GM19397 (cell line): ENCODE results near the gene TSPAN9.
"Not testable (repeated sequence)": the region's sequence is repeated elsewhere in the genome, so short reads cannot be mapped to it uniquely, and the experiment has no call there.

ENCODE experiments used
- ATAC-seq: cut with Tn5 transposase; IDR thresholded peaks from one replicate; pipeline ENCODE4 v1.9.1; 2021; ENCODE audit warnings: mild to moderate bottlenecking, moderate library complexity; ENCODE audit not compliant: unreplicated experiment

Gene TSPAN9

GRCh38 chr12:3043406-3043805, 33.8 kb upstream of the TSPAN9 start:
- no peak for ATAC-seq

DNA sequence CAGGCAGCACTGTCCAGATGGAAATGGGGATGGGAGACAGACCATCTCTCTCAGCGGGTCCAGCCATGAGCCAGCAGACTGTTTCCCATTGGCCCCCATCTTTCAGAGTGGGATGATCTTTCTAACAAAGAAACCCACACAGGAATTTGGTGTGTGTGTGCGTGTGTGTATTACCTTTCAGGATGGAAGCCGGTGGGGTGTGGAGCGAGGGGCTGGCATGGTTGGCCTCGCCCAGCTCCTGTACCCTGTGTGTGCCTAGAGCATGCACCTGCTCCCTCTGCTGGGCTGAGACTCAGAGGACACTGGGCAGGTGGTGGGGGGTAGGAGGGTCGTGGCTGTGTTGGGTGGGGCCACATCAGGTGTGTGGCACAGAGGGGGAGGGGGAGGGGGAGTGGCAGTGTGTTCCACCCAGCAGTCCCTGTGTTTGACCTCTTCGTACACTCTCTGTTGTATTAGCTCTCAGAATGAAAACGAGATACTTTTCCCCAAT, 33.0 kb upstream of the TSPAN9 start:
- no peak for ATAC-seq

GRCh38 chr12:3045494-3045893, 31.7 kb upstream of the TSPAN9 start:
- ATAC-seq: no peak

GRCh38 chr12:3045989-3046388, 31.2 kb upstream of the TSPAN9 start:
- no peak for ATAC-seq

DNA sequence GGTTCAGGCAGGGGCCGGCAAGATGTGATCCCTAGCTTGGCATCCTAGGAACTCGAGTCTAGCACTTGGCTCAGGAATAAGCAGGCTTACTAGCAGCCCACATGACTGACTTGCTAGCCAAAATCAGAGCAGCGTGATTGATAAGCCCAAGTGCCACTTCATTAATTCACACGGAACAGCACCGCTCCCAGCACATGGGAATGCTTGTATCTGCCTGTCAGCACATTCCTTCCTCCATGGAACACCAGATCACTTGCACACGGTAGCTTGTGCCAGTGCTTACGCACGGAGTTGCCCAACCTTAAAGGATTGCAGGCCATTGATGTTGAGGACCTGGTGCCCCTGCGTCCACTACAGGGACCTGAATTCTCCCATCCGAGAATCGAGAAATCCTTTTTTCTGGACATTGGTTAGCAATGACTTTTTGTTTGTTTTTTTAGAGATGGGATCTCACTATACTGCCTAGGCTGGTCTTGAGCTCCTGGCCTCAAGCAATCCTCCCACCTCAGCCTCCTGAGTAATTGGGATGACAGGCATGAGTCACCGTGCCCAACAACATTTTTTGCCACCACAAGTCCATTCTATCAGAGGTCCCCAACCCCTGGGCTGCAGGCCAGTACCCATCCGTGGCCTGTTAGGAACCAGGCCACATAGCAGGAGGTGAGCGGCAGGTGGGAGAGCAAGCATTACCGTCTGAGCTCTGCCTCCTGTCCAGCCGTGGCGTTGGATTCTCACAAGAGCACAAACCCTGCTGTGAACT, 30.6 kb upstream of the TSPAN9 start:
- ATAC-seq: no peak

- no peak for ATAC-seq
Observed at GRCh38 chr12:3047961-3048360, 29.2 kb upstream of the TSPAN9 start.

GRCh38 chr12:3048540-3048939, 28.6 kb upstream of the TSPAN9 start:
- no peak for ATAC-seq

GRCh38 chr12:3049176-3049575, 28.0 kb upstream of the TSPAN9 start:
- ATAC-seq: no peak

- no peak for ATAC-seq
Observed at GRCh38 chr12:3049611-3050249, 27.4 kb upstream of the TSPAN9 start.

DNA sequence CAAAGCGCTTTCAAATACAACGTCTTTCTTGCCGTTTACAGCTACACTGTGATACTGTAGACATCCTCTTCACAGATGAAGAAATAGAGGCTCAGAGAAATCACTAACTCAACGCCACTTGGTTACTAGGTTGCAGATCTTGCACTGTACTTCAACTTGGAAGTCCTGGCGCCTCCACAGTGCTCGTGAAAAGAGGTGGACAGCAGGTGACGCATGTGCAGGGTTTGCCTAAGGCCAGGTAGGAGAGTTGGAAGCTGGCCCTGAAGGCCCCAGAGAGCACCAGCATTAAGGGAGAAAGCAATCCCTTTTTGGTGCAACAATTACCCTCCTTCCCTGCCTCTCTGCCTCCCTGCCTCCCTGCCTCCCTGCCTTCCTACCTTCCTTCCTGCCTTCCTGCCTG, 22.8 kb upstream of the TSPAN9 start:
- ATAC-seq: no peak

GRCh38 chr12:3055026-3055703, 22.0 kb upstream of the TSPAN9 start:
- no peak for ATAC-seq

DNA sequence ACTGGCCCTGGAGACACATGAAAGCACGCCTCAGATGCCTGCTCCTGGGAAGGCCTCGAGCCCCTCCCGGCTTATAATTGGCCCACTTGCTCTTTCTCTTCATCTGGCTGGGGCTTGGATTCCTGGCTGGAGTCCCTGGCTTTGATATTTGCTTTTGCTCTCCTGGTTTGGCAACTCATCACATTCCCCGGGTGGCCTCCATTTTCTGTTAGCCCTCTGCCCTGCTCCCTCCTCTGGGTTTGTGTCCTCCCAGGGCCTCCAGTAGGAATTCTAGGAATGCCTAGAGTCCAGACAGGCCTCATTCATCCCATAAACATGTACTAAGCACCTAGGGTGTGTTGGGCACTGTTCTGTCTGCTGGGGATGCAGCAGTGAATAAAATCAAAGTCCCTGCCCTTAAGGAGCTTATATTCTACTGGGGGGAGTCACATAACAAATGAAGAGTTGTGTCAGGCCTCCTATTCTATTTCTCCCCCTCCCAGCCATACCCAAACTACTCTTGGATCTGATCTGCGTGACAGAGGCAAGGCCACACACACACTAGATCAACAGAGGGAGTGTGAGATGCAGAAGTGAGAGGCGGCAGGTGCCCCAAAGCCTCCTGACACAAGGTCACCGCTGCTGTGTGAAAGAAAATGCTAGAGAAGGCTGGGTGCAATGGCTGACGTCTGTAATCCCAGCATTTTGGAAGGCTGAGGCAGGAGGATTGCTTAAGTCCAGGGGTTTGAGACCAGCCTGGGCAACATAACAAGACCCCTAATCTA, 21.3 kb upstream of the TSPAN9 start:
- ATAC-seq: no peak

- no peak for ATAC-seq
Observed at GRCh38 chr12:3061059-3061458, 16.1 kb upstream of the TSPAN9 start.

DNA sequence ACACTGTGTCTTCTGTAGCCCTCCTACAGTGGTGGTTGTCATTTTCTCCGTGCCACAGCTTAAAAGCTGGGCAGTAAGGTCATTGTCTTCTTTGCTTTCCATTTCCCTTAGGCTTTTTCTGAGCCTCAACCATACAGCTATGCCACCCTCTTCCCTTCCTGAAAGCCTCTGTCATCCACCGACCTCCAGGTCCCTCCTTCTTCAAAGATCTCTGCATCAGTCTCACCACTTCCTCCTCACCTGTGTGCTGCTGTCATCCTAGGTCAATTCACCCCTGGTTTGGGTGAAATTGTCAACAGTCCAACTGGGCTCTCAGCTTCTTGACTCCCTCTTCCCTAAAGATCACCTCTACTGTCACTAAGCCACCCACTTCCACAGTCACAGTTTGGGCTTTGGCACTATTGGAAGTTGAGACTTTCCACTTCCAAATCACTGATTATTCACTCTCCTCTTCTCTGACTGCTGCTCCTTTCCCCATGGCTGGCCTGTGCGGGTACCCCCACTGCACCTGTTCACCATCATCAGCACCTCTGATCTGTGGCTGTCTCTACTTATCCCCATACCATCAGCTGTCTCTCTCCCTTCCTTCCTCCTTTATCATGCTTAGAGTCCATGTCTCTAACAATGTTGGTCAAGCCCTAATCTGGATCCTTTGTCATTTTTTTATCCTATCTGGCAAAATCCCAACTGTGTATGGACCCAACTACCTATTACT, 15.5 kb upstream of the TSPAN9 start:
- ATAC-seq: no peak

DNA sequence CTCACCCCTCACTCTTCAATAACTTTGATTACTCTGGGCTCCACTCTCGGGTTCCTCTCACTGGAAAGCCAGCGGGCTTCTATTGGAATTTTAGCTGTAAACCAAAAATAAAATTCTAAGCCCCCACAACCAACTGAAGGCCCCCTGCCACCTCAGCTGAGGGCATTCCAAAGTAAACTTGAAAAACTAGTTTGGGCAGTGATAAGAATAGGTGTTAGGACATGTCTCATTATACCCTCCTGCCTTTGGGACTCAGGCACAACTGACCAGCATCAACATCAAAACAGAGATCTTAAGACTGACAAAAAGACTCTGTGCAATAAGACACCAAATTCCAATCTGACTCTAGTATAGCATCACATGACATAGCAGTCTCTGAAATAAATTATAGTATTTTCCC, 11.9 kb upstream of the TSPAN9 start:
- ATAC-seq: no peak

GRCh38 chr12:3065846-3066245, 11.3 kb upstream of the TSPAN9 start:
- not testable (repeated sequence) for ATAC-seq

GRCh38 chr12:3069714-3070113, 7.5 kb upstream of the TSPAN9 start:
- ATAC-seq: no peak

DNA sequence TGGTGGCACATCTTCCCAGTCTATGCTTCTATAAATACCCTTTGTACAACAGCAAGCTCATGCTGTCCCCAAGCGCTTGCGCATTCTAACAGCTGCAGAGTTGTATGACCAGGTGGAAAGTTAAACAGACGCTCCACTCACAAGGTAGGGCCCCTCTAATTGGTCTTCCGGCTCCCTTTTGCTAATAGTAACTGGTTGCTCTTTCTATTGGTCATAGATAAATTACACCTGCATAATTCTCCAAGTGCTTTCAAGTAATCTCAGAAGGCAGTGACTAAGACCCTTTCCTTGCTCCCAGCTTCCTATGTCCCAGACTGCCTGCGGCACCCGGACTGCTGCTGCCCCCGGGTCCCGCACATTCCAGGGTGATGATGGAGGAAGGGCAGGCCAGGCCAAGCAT, 6.1 kb upstream of the TSPAN9 start:
- no peak for ATAC-seq

- ATAC-seq: no peak
Observed at GRCh38 chr12:3071710-3072109, 5.5 kb upstream of the TSPAN9 start.

- ATAC-seq: no peak
Observed at GRCh38 chr12:3073438-3074250, 3.5 kb upstream of the TSPAN9 start.
